GM18873 (cell line): ENCODE data around the gene CTTNBP2.
"Not testable (repeated sequence)": the region's sequence is repeated elsewhere in the genome, so short reads cannot be mapped to it uniquely, and the experiment has no call there.

ENCODE experiments used
- ATAC-seq: cut with Tn5 transposase; IDR thresholded peaks from one replicate; pipeline ENCODE4 v1.9.1; 2021; ENCODE audit warnings: mild to moderate bottlenecking, moderate library complexity, moderate number of reproducible peaks; ENCODE audit not compliant: unreplicated experiment, low FRiP score

Gene CTTNBP2

DNA sequence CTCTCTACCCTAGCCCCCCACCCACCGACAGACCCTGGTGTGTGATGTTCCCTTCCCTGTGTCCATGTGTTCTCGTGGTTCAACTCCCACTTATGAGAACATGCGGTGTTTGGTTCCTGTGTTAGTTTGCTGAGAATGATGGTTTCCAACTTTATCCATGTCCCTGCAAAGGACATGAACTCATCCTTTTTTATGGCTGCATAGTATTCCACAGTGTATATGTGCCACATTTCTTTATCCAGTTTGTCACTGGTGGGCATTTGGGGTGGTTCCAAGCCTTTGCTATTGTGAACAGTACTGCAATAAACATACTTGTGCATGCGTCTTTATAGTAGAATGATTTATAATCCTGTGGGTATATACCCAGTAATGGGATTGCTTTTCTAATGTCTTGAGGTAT lies 165.1 kb downstream of the CTTNBP2 start:
- ATAC-seq, result not testable (repeated sequence)

DNA sequence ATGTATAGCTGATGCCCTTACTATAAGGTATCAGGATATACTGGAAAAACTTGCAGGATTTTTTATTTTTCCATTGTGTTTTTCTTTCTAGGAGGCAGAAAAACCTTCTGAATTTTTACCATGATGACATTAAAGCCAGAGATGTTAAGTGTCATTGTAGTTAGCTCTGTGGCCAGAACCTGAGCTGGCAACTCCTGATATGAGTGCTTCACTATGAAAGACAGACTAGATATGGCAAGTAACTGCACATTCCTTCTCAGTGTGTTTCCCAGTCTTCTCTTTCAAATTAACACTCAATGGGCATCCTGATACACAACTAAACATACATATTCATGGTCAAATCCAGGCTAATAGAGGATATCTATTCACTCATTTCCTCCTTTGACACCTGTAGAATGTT lies 166.2 kb downstream of the CTTNBP2 start:
- ATAC-seq, result no peak

- ATAC-seq, result no peak
These were observed 167.0 kb downstream of the CTTNBP2 start for GRCh38 chr7:117706210-117706609.

DNA sequence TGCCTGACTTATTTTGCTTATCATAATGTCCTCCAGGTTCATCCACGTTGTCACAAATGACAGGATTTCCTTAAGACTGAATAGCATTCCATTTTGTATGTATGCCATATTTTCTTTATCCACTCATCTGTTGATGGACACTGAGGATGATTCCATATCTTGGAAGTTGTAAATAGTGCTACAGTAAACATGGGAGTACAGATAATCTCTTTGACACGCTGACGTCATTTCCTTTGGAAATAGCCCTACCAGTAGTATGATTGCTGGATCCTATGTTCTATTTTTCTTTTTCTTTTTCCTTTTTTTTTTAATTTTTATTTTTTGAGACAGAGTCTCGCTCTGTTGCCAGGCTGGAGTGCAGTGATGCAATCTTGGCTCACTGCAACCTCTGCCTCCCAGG lies 167.6 kb downstream of the CTTNBP2 start:
- ATAC-seq, result no peak

GRCh38 chr7:117704063-117704462 lies 169.2 kb downstream of the CTTNBP2 start:
- no peak for ATAC-seq

DNA sequence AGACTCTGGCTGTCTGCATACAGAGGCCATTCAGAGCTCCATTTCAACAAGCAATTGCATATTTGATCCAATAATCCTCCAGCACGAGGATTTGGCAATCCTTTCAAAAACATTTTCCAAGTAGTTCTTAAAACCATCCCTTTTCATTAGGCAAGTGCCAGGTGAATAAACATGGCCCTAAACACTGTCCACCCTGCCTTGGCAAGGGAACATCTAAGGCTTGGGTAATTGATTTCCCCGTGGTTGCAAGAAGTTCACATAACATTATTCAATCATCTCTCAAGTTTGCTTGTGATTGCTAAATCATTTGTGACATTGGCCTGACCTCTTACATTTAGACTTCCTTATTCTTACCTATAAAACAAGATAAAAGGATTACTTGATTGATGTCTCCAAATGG lies 175.2 kb downstream of the CTTNBP2 start:
- no peak for ATAC-seq

DNA sequence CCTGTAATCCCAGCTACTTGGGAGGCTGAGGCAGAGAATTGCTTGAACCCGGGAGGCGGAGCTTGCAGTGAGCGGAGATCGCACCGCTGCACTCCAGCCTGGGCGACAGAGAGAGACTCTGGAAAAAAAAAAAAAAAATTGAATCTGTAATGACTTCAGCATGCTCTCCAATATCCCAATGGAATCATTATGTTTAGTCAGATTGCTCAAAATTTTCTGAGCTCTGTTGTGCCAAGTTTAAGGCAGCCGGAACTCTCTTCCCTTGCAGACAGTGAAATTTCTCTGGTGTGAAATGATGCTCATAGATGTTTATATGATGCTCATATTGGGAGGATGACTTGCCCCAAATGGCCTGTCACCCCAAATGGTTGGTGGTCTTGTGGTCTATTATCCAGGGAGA lies 180.9 kb downstream of the CTTNBP2 start:
- ATAC-seq, result no peak

DNA sequence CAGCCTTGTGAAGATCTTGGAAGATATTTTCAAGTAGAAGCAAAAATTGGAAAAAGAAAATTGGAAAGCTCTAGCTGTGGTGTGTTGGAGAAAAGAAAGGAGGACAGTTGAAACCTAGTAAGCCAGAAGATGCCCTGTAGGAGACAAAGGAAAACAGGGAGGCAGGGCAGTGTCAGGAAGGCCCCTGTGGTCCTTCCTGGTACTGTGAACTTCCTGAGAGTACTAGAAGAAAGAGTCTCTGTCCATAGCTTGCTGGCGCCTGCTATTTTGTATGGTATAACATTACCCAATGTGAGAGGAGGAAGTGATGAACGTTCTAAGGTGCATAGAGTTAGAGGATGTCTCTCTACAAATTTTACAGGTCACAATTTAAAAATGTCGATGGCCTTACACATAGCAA lies 183.1 kb downstream of the CTTNBP2 start:
- ATAC-seq, result no peak

- ATAC-seq, result no peak
These were observed 183.8 kb downstream of the CTTNBP2 start for GRCh38 chr7:117689406-117689805.

DNA sequence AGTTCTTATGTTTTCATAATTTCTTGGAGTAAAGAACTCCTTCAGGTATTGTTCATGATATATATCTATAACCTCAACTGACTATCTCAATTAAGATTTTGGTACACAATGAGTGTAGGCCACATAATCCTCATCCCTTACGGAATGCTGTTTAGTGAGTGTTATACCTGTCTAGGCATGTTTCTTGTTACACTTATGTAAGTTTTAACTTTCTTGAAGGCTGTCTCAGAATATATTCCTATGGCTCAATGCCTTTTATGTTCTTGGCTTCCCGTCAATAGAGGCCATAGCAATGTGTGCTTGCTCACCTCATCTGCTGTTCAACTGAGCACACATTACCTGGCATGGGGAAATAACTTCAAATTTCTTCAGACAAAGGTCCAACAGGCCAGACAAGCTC lies 185.1 kb downstream of the CTTNBP2 start:
- ATAC-seq, result no peak

GRCh38 chr7:117686311-117686935 lies 186.8 kb downstream of the CTTNBP2 start:
- ATAC-seq, result no peak

DNA sequence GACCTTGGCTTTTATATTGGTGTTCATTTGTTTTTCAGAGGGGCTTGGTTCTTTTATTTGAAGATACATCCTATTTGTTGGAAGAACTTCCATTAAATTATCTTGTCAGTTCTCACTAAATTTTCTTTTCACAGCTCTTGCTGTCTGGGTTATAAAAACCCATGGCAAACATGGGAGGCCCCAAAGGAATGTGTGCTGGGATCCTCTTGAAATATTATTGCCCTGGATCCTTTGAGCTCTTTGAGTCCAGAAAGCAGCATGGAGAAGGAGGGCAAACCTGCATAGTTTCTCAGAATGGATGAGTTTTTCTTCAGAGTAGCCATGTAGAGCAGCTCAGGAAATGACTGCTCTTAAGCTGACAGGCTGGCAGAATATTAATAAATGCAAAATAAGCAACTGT lies 187.4 kb downstream of the CTTNBP2 start:
- ATAC-seq, result no peak

DNA sequence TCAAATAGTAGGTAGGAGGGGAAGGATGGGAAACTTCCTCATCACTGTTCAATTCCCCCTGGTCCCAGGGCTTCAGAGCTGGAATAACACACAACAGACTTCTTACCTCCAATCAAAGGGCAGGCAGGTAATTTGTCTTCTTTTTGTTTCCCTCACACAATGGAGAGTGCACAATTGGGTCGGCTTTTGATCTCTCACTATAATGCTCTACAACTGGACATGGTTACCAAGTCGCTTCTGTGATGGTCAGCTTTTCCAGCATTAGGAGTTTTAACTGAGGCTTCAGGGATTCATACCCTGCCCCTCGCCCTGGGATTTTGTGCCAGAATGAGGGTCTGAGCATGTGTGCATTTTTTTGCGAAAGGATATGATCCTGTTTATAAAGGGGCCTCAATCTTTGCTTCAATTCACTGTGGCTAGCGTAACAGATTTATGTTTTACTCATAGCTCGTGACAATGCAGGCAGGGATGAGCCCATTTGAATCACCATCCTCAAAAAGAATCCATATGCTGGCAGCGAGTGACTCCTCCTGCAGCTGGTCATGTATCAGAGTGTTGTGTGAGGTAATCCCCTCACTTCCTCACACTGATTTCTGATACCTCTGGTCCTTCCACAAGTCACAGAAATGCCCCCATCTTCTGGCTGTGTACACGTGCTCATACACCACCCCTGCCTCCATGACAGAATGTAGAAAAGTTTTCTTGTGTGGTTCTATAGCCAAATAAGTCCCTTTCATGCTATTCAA lies 189.6 kb downstream of the CTTNBP2 start:
- ATAC-seq, result no peak

DNA sequence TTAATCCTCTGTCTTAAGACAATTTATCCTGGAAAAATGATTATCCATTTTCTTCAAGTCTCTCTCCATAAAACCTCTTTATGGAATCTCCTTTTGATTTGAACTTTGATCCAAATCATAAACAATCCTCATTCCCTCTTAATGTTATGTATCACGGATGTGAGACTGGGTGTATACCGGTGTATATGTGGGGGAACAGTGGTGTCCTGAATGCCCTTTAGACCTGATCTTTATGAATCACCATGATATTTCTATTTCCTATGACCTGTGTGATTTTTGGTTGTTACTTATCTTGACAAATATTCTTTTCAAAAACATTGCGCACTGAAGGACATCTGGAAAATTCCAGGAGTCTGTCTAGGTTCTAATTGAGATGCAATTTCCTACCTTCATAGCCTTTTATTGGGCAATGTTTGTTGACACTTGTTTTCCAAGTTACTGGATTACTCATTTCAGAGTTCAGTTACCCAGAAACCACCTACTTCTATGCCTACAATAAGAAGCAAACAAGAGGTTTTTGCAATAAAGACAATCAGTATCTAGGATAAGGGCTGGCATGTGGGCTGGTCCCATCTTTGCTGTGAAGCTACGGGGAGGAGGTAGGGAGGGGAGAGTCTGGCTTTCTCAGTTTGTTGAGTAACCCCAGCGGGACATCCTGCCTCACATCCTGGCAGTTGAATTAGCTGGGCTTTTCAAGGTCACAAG lies 190.4 kb downstream of the CTTNBP2 start:
- no peak for ATAC-seq

GRCh38 chr7:117679120-117679519 lies 194.1 kb downstream of the CTTNBP2 start:
- no peak for ATAC-seq

GRCh38 chr7:117675497-117676435 lies 197.5 kb downstream of the CTTNBP2 start:
- ATAC-seq, result no peak

GRCh38 chr7:117674617-117675016 lies 198.6 kb downstream of the CTTNBP2 start:
- ATAC-seq, result no peak

DNA sequence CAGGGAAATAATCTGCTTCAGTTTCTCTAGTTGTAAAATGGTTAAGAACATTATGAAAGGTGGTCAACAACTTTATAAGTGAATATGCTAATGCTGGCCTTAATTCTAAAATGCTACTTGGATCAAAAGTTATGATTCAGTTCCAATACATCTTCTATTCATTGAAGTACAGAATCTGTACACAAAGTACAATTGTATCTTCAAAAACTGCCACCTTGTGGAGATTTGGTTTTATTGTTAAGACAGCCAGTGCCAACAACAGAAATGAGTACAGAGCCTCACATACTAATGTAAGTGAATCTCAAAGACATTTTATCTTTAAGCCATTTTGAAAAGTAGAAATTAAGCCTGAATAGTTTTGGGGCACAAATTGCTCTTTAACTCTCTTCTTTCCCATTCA lies 199.4 kb downstream of the CTTNBP2 start:
- peak; percentile 62 for ATAC-seq

DNA sequence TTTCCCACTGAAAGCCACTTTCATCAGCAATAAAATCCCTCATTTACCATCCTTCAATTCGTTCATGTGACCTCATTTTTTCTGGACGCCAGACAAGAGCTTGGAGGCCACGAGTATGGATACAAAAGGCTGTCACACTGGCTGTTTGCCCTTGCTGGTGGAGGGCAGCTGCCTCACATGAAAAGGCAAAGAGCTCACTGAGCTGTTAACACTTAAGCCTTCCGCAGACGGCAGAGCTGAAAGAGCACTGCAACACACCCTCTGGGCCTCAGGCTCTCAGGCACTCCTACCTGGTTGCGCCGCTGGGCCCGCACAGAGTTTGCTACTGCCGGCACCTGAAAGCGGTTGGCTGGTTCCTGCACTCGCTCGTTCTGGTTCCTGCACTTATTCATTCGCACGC lies 199.9 kb downstream of the CTTNBP2 start:
- ATAC-seq, result no peak

GRCh38 chr7:117672453-117672852 lies 200.8 kb downstream of the CTTNBP2 start:
- ATAC-seq, result no peak

GRCh38 chr7:117669818-117670217 lies 203.4 kb downstream of the CTTNBP2 start:
- ATAC-seq, result no peak
